ENCODE measurements around the gene KRTAP1-4. TPM values are rescaled to one million over a fixed set of nuclear protein-coding genes. Genes with fewer than 3 reads are reported as not detected.
"Not testable (repeated sequence)": the region's sequence is repeated elsewhere in the genome, so short reads cannot be mapped to it uniquely, and the experiment has no call there.

Gene KRTAP1-4
- total RNA-seq, 1 experiment from 2014 or later, result not detected

- H3K36me3 ChIP-seq (replicated peaks; ENCODE audit: control insufficient read depth, insufficient read depth, low read length), result no peaks in the 10 kb centered on the region
- no peak for DNase-seq
- H3K27me3 ChIP-seq (ENCODE audit: control insufficient read depth, insufficient read depth, low read length), result no peaks in the 10 kb centered on the region
- no peak overlapping the region for H3K4me3 ChIP-seq (ENCODE audit: insufficient read depth, low read depth, low read length)
These were observed 25.6 kb downstream of the KRTAP1-4 start for GRCh38 chr17:41004397-41004796.

- DNase-seq, result no peak
- Histone ChIP-seq H3K4me3 (ENCODE audit: insufficient read depth, low read depth, low read length) (no peak overlapping the region), H3K27me3 (ENCODE audit: control insufficient read depth, insufficient read depth, low read length) (no peaks in the 10 kb centered on the region), H3K36me3 (replicated peaks; ENCODE audit: control insufficient read depth, insufficient read depth, low read length) (no peaks in the 10 kb centered on the region)
These were observed 26.1 kb downstream of the KRTAP1-4 start for GRCh38 chr17:41003926-41004325.

- no peak for DNase-seq
- Histone ChIP-seq H3K27me3 (ENCODE audit: control insufficient read depth, insufficient read depth, low read length) (no peaks in the 10 kb centered on the region), H3K36me3 (replicated peaks; ENCODE audit: control insufficient read depth, insufficient read depth, low read length) (no peaks in the 10 kb centered on the region), H3K4me3 (ENCODE audit: insufficient read depth, low read depth, low read length) (no peak overlapping the region)
These were observed 27.2 kb downstream of the KRTAP1-4 start for GRCh38 chr17:41002814-41003213.

- H3K4me3 ChIP-seq (ENCODE audit: insufficient read depth, low read depth, low read length), result no peak overlapping the region
- H3K36me3 ChIP-seq (replicated peaks; ENCODE audit: control insufficient read depth, insufficient read depth, low read length), result no peaks in the 10 kb centered on the region
- DNase-seq, result no peak
- no peaks in the 10 kb centered on the region for H3K27me3 ChIP-seq (ENCODE audit: control insufficient read depth, insufficient read depth, low read length)
These were observed 28.2 kb downstream of the KRTAP1-4 start for GRCh38 chr17:41001795-41002194.

GRCh38 chr17:40999563-40999962 lies 30.4 kb downstream of the KRTAP1-4 start, which contains the start of gene KRTAP3-2:
KRTAP3-2 (minus strand) TSS chr17:40999906; CDS start chr17:40999853, 53 bp downstream.
- not testable (repeated sequence) for H3K27me3 ChIP-seq (ENCODE audit: control insufficient read depth, insufficient read depth, low read length); H3K4me3 ChIP-seq (ENCODE audit: insufficient read depth, low read depth, low read length); H3K36me3 ChIP-seq (replicated peaks; ENCODE audit: control insufficient read depth, insufficient read depth, low read length); DNase-seq

GRCh38 chr17:40997361-40997760 lies 32.6 kb downstream of the KRTAP1-4 start:
- no peaks in the 10 kb centered on the region for H3K27me3 ChIP-seq (ENCODE audit: control insufficient read depth, insufficient read depth, low read length)
- no peak overlapping the region for H3K4me3 ChIP-seq (ENCODE audit: insufficient read depth, low read depth, low read length)
- no peaks in the 10 kb centered on the region for H3K36me3 ChIP-seq (replicated peaks; ENCODE audit: control insufficient read depth, insufficient read depth, low read length)
- no peak for DNase-seq

GRCh38 chr17:40996829-40997228 lies 33.2 kb downstream of the KRTAP1-4 start:
- Histone ChIP-seq H3K27me3 (ENCODE audit: control insufficient read depth, insufficient read depth, low read length) (no peaks in the 10 kb centered on the region), H3K4me3 (ENCODE audit: insufficient read depth, low read depth, low read length) (no peak overlapping the region), H3K36me3 (replicated peaks; ENCODE audit: control insufficient read depth, insufficient read depth, low read length) (no peaks in the 10 kb centered on the region)
- no peak for DNase-seq

GRCh38 chr17:40995116-40995515 lies 34.9 kb downstream of the KRTAP1-4 start:
- no peaks in the 10 kb centered on the region for H3K36me3 ChIP-seq (replicated peaks; ENCODE audit: control insufficient read depth, insufficient read depth, low read length)
- H3K27me3 ChIP-seq (ENCODE audit: control insufficient read depth, insufficient read depth, low read length), result no peaks in the 10 kb centered on the region
- DNase-seq, result no peak
- no peak overlapping the region for H3K4me3 ChIP-seq (ENCODE audit: insufficient read depth, low read depth, low read length)

- no peak for DNase-seq
- Histone ChIP-seq H3K27me3 (ENCODE audit: control insufficient read depth, insufficient read depth, low read length) (no peaks in the 10 kb centered on the region), H3K36me3 (replicated peaks; ENCODE audit: control insufficient read depth, insufficient read depth, low read length) (no peaks in the 10 kb centered on the region), H3K4me3 (ENCODE audit: insufficient read depth, low read depth, low read length) (no peak within 1 kb of the TSS)
These were observed 36.2 kb downstream of the KRTAP1-4 start, which contains the start of gene KRTAP3-3 for GRCh38 chr17:40993839-40994238. KRTAP3-3 (minus strand) TSS chr17:40994164; CDS start chr17:40994097, 67 bp downstream.

- no peak overlapping the region for H3K4me3 ChIP-seq (ENCODE audit: insufficient read depth, low read depth, low read length)
- H3K36me3 ChIP-seq (replicated peaks; ENCODE audit: control insufficient read depth, insufficient read depth, low read length), result no peaks in the 10 kb centered on the region
- no peaks in the 10 kb centered on the region for H3K27me3 ChIP-seq (ENCODE audit: control insufficient read depth, insufficient read depth, low read length)
- DNase-seq, result no peak
These were observed 36.9 kb downstream of the KRTAP1-4 start for GRCh38 chr17:40993084-40993483.

- H3K36me3 ChIP-seq (replicated peaks; ENCODE audit: control insufficient read depth, insufficient read depth, low read length), result no peaks in the 10 kb centered on the region
- no peak overlapping the region for H3K4me3 ChIP-seq (ENCODE audit: insufficient read depth, low read depth, low read length)
- no peaks in the 10 kb centered on the region for H3K27me3 ChIP-seq (ENCODE audit: control insufficient read depth, insufficient read depth, low read length)
- no peak for DNase-seq
These were observed 37.3 kb downstream of the KRTAP1-4 start for GRCh38 chr17:40992666-40993065.

GRCh38 chr17:40986920-40987319 lies 43.1 kb downstream of the KRTAP1-4 start:
- Histone ChIP-seq H3K27me3 (ENCODE audit: control insufficient read depth, insufficient read depth, low read length) (no peaks in the 10 kb centered on the region), H3K36me3 (replicated peaks; ENCODE audit: control insufficient read depth, insufficient read depth, low read length) (no peaks in the 10 kb centered on the region), H3K4me3 (ENCODE audit: insufficient read depth, low read depth, low read length) (no peak overlapping the region)
- DNase-seq, result no peak

- no peak for DNase-seq
- no peak within 1 kb of the TSS for H3K4me3 ChIP-seq (ENCODE audit: insufficient read depth, low read depth, low read length)
- H3K27me3 ChIP-seq (ENCODE audit: control insufficient read depth, insufficient read depth, low read length), result no peaks in the 10 kb centered on the region
- no peaks in the 10 kb centered on the region for H3K36me3 ChIP-seq (replicated peaks; ENCODE audit: control insufficient read depth, insufficient read depth, low read length)
These were observed 45.8 kb downstream of the KRTAP1-4 start, which contains the start of gene KRT40 for GRCh38 chr17:40984226-40984625. KRT40 (minus strand) TSS chr17:40984326; CDS start chr17:40984273, 53 bp downstream.

GRCh38 chr17:40981115-40981514 lies 48.9 kb downstream of the KRTAP1-4 start:
- no peaks in the 10 kb centered on the region for H3K27me3 ChIP-seq (ENCODE audit: control insufficient read depth, insufficient read depth, low read length)
- H3K36me3 ChIP-seq (replicated peaks; ENCODE audit: control insufficient read depth, insufficient read depth, low read length), result no peaks in the 10 kb centered on the region
- no peak for DNase-seq
- no peak overlapping the region for H3K4me3 ChIP-seq (ENCODE audit: insufficient read depth, low read depth, low read length)

- Histone ChIP-seq H3K36me3 (replicated peaks; ENCODE audit: control insufficient read depth, insufficient read depth, low read length) (no peaks in the 10 kb centered on the region), H3K4me3 (ENCODE audit: insufficient read depth, low read depth, low read length) (no peak overlapping the region), H3K27me3 (ENCODE audit: control insufficient read depth, insufficient read depth, low read length) (no peaks in the 10 kb centered on the region)
- no peak for DNase-seq
These were observed 49.4 kb downstream of the KRTAP1-4 start for GRCh38 chr17:40980596-40980995.

- Histone ChIP-seq H3K4me3 (ENCODE audit: insufficient read depth, low read depth, low read length) (no peak overlapping the region), H3K27me3 (ENCODE audit: control insufficient read depth, insufficient read depth, low read length) (no peaks in the 10 kb centered on the region), H3K36me3 (replicated peaks; ENCODE audit: control insufficient read depth, insufficient read depth, low read length) (no peaks in the 10 kb centered on the region)
- peak; percentile 35 for DNase-seq
These were observed 49.9 kb downstream of the KRTAP1-4 start for GRCh38 chr17:40980117-40980516.

All from H7 (cell line).